ENCODE data around the gene GEMIN5. TPM values are rescaled to one million over a fixed set of nuclear protein-coding genes. Genes with fewer than 3 reads are reported as not detected.

The GEMIN5 gene
- polyA plus RNA-seq, 2 of the 4 experiments (the other 2 are of a cell fraction) = 20.2 to 22.6 TPM

- ChIA-PET POLR2A (no interaction called here), CTCF (interaction anchor here (0.6 to 1.2 kb wide), 3 partner anchors 8 to 195 kb away, joined by 3 to 5 read pairs (median 3); no protein-coding TSS in a partner anchor)
- Histone ChIP-seq H3K4me1 (peaks cover 13% of the 10 kb centered on the region), H3K4me3 (no peak overlapping the region), H3K27ac (no peak overlapping the region), H3K9me3 (no peaks in the 10 kb centered on the region), H3K4me2 (no peak overlapping the region)
- WGBS (ENCODE audit: missing lambda C conversion rate) = 89% methylated on average over 5 of the region's 5 CpGs
- no peak for ATAC-seq
- TF ChIP-seq ZNF302 (CRISPR knock-in tag; IDR thresholded peaks at IDR 0.05) (no peak), NPAS2 (CRISPR knock-in tag; IDR thresholded peaks at IDR 0.05; ENCODE audit: borderline replicate concordance) (no peak), HOXB13 (CRISPR knock-in tag; IDR thresholded peaks at IDR 0.05; ENCODE audit: low read depth) (no peak), POLR2A (IDR thresholded peaks at IDR 0.05; ENCODE audit: low read length) (no peak), KDM5A (IDR thresholded peaks at IDR 0.05) (no peak), MAFK (IDR thresholded peaks at IDR 0.05; ENCODE audit: partially characterized antibody) (no peak), NFE2L2 (conservative IDR thresholded peaks at IDR 0.05; ENCODE audit: low read length) (no peak), CHD2 (IDR thresholded peaks at IDR 0.05; ENCODE audit: low read length, partially characterized antibody) (no peak), NR3C1 (IDR thresholded peaks at IDR 0.05) (no peak), GATA3 (IDR thresholded peaks at IDR 0.05; ENCODE audit: borderline replicate concordance) (no peak), TP53 (CRISPR knock-in tag; IDR thresholded peaks at IDR 0.05) (no peak), FOSL2 (IDR thresholded peaks at IDR 0.05) (no peak), FOSL2 (CRISPR knock-in tag; IDR thresholded peaks at IDR 0.05) (no peak), EHMT2 (IDR thresholded peaks at IDR 0.05; ENCODE audit: low read depth) (no peak)
- no peak for DNase-seq (ENCODE audit: low read depth in 1 of 2, low spot score in 1 of 2)
- no peak for FAIRE-seq
These were observed 5.5 kb upstream of the GEMIN5 start for GRCh38 chr5:154943527-154943926.

- WGBS (ENCODE audit: missing lambda C conversion rate) = 3% methylated on average over 40 of the region's 40 CpGs
- Histone ChIP-seq H3K4me3 (peak within 1 kb of the TSS; percentile 72), H3K4me1 (peaks cover 20% of the 10 kb centered on the region), H3K4me2 (peak within 1 kb of the TSS; percentile 74), H3K9me3 (no peaks in the 10 kb centered on the region), H3K27ac (peak within 1 kb of the TSS; percentile 76 to 88)
- peak; percentile 96 for DNase-seq (ENCODE audit: low read depth in 1 of 2, low spot score in 1 of 2)
- FAIRE-seq = no peak
- ChIA-PET POLR2A (no interaction called here), CTCF (no interaction called here)
- peak; percentile 68 to 70 for ATAC-seq
- TF ChIP-seq ESRRA (IDR thresholded peaks at IDR 0.05; ENCODE audit: borderline replicate concordance, low read length) (no peak), CHD2 (IDR thresholded peaks at IDR 0.05; ENCODE audit: low read length, partially characterized antibody) (no peak), MAX (IDR thresholded peaks at IDR 0.05) (peak; percentile 86), CEBPB (IDR thresholded peaks at IDR 0.05) (no peak), HOXB5 (CRISPR knock-in tag; IDR thresholded peaks at IDR 0.05) (no peak), KDM5A (IDR thresholded peaks at IDR 0.05) (peak; percentile 89), HDAC2 (IDR thresholded peaks at IDR 0.05) (no peak), ELK1 (IDR thresholded peaks at IDR 0.05; ENCODE audit: low read depth, low read length) (no peak), ZNF302 (CRISPR knock-in tag; IDR thresholded peaks at IDR 0.05) (no peak), NR3C1 (IDR thresholded peaks at IDR 0.05) (no peak), HES2 (IDR thresholded peaks at IDR 0.05) (no peak), CBX8 (IDR thresholded peaks at IDR 0.05) (no peak), SREBF2 (IDR thresholded peaks at IDR 0.05) (no peak), PBX3 (IDR thresholded peaks at IDR 0.05) (0 out of 2 replicates have a peak, but pooled peaks have one; percentile 18), CHD4 (IDR thresholded peaks at IDR 0.05; ENCODE audit: borderline replicate concordance) (no peak), NFE2L2 (conservative IDR thresholded peaks at IDR 0.05; ENCODE audit: low read length) (no peak), CBX2 (IDR thresholded peaks at IDR 0.05; ENCODE audit: borderline replicate concordance, low read depth) (no peak), HOXB13 (CRISPR knock-in tag; IDR thresholded peaks at IDR 0.05; ENCODE audit: low read depth) (no peak), FOXS1 (CRISPR knock-in tag; IDR thresholded peaks at IDR 0.05) (no peak), EHMT2 (IDR thresholded peaks at IDR 0.05; ENCODE audit: low read depth) (no peak), USF2 (IDR thresholded peaks at IDR 0.05) (no peak), BCL3 (IDR thresholded peaks at IDR 0.05) (peak; percentile 82), MAZ (IDR thresholded peaks at IDR 0.05; ENCODE audit: borderline replicate concordance, low read depth, low read length) (no peak), BHLHE40 (IDR thresholded peaks at IDR 0.05; ENCODE audit: low read depth, low read length) (no peak), POLR2AphosphoS2 (conservative IDR thresholded peaks at IDR 0.05; ENCODE audit: low read length) (no peak), E2F6 (IDR thresholded peaks at IDR 0.05; ENCODE audit: borderline replicate concordance, low read depth) (peak; percentile 73; the same call in 1 of the 2 replicates), ZSCAN20 (CRISPR knock-in tag; IDR thresholded peaks at IDR 0.05) (no peak)
These were observed 3.0 kb upstream of the GEMIN5 start, which contains the start of gene MRPL22 for GRCh38 chr5:154940772-154941620. Gene MRPL22 (plus strand): TSS chr5:154941073. CDS start chr5:154941111, 38 bp downstream.
